AG04449 (cell line): ENCODE measurements around the gene TMEM11.

ENCODE experiments used
- CTCF ChIA-PET: fragments of 350-600 bp; formaldehyde crosslinking; extraction: SDS; loops from one replicate; lab custom pipeline; 2021; ENCODE audit warnings: antibody characterized with exemption; lab: Yijun Ruan, JAX
- POLR2A ChIA-PET: fragments of 400-600, 350-600 bp; formaldehyde crosslinking; extraction: SDS; loops from one replicate; lab custom pipeline; 2020; ENCODE audit warnings: antibody characterized with exemption, inconsistent platforms; lab: Yijun Ruan, JAX
- DNase-seq: peaks from one replicate; pipeline ENCODE4 v3.0.0-alpha.2; 2010; ENCODE audit warnings: low read depth, low spot score
- H3K4me3 ChIP-seq: 2 replicates; pipeline ENCODE4 v1.5.1; 2011; ENCODE audit warnings: low read depth, mild to moderate bottlenecking, control low read depth, low read length
- TF ChIP-seq, protein P1 (sequence below): IDR thresholded peaks from one replicate; pipeline ENCODE4 v1.5.1; 2011; ENCODE audit warnings: mild to moderate bottlenecking, moderate library complexity, low read length, control low read depth, inconsistent platforms; ENCODE audit not compliant: insufficient read depth; ENCODE audit errors: missing control alignments

The TMEM11 gene

DNA sequence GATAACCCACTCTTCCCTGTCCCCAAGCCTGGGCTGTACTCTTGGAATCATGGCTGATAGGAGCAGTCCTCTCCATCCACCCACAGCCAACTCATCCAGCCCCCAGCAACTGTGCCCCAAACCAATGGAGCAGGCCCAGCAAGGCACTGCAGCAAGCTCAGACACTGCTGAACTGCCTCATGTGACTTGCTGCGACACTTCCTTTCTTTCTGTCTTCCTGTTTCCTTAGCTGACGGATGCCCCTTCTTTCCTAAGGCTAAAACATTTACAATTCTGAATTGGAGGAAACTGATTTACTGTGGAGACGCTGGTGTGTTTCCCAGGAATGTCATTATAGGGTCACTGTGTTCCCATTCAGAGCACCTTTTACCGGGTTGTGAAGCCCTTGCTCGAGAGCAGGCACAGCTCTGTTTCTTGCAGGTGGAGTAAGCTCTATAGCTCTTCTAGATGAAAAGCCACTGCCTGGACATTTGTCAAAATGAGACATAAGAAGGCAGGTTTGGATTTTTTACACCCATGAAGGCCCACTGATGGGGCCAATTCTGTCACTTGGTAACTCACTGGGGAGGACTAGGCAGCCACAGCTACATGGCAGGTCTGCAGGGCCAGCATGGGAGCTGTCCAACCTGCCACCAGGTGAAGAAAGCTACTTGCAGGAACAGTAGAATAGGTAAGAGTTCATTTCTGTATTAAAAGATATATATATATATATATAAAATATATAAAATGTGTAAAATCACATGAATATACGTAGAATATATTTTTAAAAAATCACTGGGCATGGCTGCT, 27.4 kb downstream of the TMEM11 start:
- POLR2A ChIA-PET: no interaction called here
- CTCF ChIA-PET: interaction anchor here (1.3 kb wide), 1 partner anchor 10 kb away, joined by 3 read pairs; no protein-coding TSS in a partner anchor
- TF ChIP-seq, protein P1, sequence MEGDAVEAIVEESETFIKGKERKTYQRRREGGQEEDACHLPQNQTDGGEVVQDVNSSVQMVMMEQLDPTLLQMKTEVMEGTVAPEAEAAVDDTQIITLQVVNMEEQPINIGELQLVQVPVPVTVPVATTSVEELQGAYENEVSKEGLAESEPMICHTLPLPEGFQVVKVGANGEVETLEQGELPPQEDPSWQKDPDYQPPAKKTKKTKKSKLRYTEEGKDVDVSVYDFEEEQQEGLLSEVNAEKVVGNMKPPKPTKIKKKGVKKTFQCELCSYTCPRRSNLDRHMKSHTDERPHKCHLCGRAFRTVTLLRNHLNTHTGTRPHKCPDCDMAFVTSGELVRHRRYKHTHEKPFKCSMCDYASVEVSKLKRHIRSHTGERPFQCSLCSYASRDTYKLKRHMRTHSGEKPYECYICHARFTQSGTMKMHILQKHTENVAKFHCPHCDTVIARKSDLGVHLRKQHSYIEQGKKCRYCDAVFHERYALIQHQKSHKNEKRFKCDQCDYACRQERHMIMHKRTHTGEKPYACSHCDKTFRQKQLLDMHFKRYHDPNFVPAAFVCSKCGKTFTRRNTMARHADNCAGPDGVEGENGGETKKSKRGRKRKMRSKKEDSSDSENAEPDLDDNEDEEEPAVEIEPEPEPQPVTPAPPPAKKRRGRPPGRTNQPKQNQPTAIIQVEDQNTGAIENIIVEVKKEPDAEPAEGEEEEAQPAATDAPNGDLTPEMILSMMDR: no peak
- H3K4me3 ChIP-seq: no peak overlapping the region
- DNase-seq: no peak

DNA sequence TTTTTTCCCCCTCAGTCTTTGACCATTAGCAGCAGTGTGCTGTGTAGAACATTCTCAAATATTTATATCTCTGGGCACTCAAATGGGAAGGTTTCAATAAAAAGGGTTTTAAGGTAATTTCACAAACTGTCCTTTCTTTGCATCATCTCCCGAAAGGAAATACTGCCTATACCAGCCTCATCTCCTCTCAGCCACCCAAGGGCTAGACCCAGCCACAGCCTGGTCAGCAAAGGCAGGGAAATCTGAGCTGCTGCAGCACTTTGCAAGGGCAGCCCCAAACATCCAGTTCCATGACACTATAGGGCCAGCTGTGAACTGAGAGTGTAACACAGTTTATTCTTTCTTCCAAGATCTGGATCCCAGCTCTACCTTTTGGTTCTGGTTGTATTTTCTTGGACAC, 28.9 kb downstream of the TMEM11 start:
- no peak overlapping the region for H3K4me3 ChIP-seq
- ChIA-PET CTCF (interaction anchor here (1.2 to 1.4 kb wide), 3 partner anchors 8 to 56 kb away, joined by 3 to 5 read pairs (median 3); no protein-coding TSS in a partner anchor), POLR2A (no interaction called here)
- TF ChIP-seq, protein P1: no peak
- no peak for DNase-seq

- DNase-seq: no peak
- H3K4me3 ChIP-seq: no peak overlapping the region
- TF ChIP-seq, protein P1: no peak
- POLR2A ChIA-PET: no interaction called here
- CTCF ChIA-PET: interaction anchor here (1.2 to 1.4 kb wide), 2 partner anchors 15 to 55 kb away, joined by 3 to 5 read pairs; no protein-coding TSS in a partner anchor
Measured at GRCh38 chr17:21184570-21184969, 29.4 kb downstream of the TMEM11 start.

GRCh38 chr17:21183468-21183867, 30.5 kb downstream of the TMEM11 start:
- ChIA-PET CTCF (no interaction called here), POLR2A (no interaction called here)
- TF ChIP-seq, protein P1: no peak
- H3K4me3 ChIP-seq: no peak overlapping the region
- DNase-seq: no peak

DNA sequence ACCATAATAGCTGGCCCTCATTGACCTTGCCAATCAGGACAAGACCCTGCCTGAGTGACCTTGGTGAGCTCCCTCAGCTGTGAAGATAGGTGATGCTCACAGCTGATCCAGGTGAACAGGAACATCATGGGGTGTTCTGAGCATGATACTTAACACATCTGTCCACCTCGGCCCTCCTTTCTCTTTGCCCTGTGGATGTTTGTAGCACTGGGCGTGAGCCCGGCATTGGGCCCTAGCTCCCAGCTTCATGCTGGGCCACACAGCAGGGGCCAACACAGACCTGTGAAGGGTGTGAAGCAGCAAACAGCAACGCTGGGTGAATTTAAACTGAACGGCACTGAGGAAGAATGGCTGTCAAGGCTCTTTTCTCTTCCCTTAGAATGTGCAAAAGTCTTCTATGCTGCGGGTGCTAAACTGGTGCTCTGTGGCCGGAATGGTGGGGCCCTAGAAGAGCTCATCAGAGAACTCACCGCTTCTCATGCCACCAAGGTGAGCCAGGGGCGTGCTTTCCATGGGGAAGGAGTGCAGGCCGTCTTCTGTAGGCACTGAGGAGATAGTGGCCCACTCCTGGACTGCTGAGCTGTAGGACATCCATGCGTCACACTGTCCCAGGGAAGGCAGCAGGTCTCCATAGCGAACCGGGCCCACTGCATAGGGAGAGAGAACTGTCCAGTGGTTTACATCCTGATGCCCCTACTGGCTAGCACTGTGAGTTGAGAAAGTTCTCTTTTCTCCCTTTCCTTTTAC, 35.9 kb downstream of the TMEM11 start:
- CTCF ChIA-PET: interaction anchor here (0.9 to 2.2 kb wide), 2 partner anchors 49 to 102 kb away, joined by 3 to 10 read pairs; no protein-coding TSS in a partner anchor
- TF ChIP-seq, protein P1: no peak
- no peak overlapping the region for H3K4me3 ChIP-seq
- no peak for DNase-seq
- POLR2A ChIA-PET: interaction anchor here (0.6 kb wide), 2 partner anchors 16 to 33 kb away, joined by 3 read pairs; no protein-coding TSS in a partner anchor

DNA sequence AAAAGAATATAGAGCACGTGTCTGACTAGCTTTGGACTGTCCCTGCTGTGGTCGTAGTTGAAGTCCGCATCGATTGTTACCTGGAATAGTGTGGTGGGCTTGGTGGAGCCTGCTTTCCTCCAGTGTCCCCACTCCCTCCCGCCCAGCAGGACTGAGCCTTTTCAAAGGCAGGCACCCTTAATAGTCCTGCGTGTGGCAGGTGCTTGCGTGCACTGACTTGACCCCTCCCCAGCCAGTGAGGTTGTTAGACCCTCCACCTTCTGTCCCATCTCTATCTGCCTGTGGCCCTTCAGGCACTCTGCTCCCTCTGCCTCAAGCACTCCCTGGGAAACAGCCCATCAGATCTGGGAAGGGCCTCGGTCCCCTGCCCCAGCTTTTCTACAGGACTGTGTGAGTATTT, 36.6 kb downstream of the TMEM11 start:
- H3K4me3 ChIP-seq: no peak overlapping the region
- DNase-seq: no peak
- CTCF ChIA-PET: interaction anchor here (0.9 to 2.2 kb wide), 2 partner anchors 49 to 102 kb away, joined by 3 to 10 read pairs; no protein-coding TSS in a partner anchor
- POLR2A ChIA-PET: interaction anchor here (0.6 kb wide), 1 partner anchor 16 kb away, joined by 3 read pairs; no protein-coding TSS in a partner anchor
- TF ChIP-seq, protein P1: no peak
